GM12892 (cell line): ENCODE data around the gene TOR4A.

ENCODE experiments used
- POLR2A ChIP-seq: IDR thresholded peaks from 2 replicates; pipeline ENCODE4 v1.6.1; 2011; ENCODE audit warnings: low read depth, low read length, control low read depth
- TAF1 ChIP-seq: IDR thresholded peaks from 2 replicates; pipeline ENCODE4 v1.6.1; 2011; ENCODE audit warnings: low read depth, mild to moderate bottlenecking, control low read depth, low read length, borderline replicate concordance

DNA sequence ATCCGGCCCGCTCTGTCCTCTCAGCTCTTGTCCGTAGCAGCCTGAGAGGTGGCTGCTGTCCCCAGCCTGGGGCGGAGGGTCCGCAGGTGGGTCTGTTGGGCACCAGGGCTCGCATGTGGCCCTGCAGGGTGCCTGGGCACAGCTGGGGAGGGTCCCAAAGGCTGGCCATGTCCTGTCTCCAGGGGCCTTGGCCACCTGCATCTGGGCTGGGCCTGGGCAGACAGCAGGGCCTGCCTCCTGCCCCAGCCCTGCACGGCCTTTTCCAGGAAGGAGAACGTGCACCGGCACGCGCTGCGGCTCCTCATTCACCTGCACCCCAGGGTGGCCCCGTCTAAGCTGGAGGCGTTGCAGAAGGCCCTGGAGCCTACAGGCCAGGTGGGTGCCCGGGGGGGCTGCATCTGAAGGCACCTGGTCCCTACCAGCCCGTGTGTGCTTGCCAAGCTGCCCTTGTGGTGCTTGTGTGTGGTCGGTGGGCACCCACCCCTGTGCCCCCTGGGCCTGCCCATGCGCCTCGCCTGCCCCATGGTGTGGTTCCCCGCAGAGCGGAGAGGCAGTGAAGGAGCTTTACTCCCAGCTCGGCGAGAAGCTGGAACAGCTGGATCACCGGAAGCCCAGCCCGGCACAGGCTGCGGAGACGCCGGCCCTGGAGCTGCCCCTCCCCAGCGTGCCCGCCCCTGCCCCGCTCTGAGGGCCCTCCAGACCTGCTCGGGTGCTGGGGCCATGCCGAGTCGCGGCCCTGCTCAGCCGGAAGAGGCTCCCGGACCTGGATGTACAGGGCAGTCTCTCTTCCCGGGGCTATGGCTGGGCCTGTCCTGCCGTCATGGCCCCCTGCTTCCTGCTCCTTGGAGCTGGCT, 5.1 kb upstream of the TOR4A start:
- TF ChIP-seq TAF1 (no peak), POLR2A (no peak)
